GM21786 (cell line): Measurements from ENCODE around the gene ZBTB8B.
"Not testable (repeated sequence)": the region's sequence is repeated elsewhere in the genome, so short reads cannot be mapped to it uniquely, and the experiment has no call there.

Experiments used
- ATAC-seq: cut with Tn5 transposase; IDR thresholded peaks from one replicate; pipeline ENCODE4 v1.9.1; 2021; ENCODE audit not compliant: unreplicated experiment

ZBTB8B gene

DNA sequence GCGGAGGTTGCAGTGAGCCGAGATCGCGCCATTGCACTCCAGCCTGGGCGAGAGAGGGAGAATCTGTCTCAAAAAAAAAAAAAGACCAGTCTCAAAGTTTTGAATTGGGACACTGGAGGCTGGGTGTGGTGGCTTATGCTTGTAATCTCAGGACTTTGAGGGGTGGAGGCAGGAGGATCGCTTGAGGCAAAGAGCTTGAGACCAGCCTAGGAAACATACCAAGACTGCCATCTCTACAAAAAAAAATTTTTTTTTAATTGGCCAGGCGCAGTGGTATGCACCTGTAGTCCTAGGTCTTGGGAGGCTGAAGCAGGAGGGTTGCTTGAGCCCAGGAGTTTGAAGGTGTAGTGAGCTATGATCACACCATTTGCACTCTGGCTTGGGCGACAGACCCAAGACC lies 3.9 kb downstream of the ZBTB8B start:
- no peak for ATAC-seq

DNA sequence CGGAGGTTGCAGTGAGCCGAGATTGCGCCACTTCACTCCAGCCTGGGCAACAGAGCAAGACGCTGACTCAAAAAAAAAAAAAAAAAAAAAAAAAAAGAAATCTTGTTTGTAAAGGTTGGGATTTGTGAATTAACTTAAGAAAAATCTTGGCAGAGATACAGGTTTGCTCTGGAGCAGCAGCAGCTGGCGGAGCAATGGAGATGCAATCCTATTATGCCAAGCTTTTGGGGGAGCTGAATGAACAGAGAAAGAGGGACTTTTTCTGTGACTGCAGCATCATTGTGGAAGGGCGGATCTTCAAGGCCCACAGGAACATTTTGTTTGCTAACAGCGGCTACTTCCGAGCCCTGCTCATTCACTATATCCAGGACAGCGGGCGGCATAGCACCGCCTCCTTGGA lies 5.6 kb downstream of the ZBTB8B start:
- no peak for ATAC-seq

DNA sequence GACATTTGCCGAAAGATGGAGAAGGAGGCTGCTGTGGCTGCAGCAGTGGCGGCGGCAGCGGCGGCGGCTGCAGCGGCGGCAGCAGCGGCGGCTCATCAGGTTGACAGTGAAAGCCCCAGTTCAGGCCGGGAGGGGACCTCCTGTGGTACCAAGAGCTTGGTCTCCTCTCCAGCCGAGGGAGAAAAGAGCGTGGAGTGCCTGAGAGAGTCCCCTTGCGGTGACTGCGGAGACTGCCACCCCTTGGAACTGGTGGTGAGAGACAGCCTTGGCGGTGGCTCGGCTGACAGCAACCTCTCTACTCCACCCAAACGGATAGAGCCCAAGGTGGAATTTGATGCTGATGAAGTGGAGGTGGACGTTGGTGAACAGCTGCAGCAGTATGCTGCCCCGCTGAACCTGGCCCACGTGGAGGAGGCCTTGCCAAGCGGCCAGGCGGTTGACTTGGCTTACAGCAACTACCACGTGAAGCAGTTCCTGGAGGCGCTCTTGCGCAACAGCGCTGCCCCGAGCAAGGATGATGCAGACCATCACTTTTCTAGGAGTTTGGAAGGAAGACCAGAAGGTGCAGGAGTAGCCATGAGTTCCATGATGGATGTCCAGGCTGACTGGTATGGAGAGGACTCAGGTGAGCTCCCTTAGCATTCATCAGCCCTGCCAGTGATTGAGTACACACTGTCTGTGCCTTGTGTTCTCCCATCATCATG lies 6.3 kb downstream of the ZBTB8B start:
- ATAC-seq: no peak

DNA sequence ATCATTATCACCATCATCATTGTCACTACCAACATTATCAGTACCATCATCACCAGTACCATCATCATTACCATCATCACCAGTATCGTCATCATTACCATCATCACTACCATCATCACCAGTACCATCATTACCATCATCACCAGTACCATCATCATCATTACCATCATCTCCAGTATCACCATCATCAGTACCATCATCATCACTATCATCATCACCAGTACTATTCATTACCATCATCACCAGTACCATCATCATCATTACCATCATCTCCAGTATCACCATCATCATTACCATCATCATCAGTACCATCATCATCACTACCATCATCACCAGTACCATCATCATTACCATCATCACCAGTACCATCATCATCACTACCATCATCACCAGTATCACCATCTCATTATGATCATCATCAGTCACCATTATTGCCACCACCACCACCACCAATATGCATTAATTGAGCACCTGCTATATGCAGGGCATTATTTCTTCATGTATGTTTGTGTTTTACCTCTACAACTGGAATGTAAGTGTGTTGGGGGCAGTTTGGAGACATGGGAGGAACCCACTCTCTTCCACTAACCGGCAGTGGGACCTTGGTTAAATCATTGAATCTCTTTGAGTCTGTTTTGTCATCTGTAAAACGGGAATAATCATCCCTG lies 7.0 kb downstream of the ZBTB8B start:
- no peak for ATAC-seq

DNA sequence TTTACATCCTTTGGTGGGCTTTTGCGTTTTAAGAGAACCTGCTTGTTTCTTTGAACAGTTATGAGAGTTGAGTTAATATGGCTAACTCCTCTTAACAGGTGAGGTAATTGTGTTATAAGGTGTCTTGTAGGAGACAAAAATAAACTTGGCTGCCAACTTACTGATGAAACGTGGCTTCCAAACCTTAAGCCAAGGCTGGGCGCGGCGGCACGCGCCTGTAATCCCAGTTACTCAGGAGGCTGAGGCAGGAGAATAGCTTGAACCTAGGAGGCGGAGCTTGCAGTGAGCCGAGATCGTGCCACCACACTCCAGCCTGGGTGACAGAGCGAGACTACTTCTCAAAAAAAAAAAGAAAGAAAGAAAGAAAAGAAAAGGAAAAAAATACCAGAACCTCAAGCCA lies 8.1 kb downstream of the ZBTB8B start:
- not testable (repeated sequence) for ATAC-seq

DNA sequence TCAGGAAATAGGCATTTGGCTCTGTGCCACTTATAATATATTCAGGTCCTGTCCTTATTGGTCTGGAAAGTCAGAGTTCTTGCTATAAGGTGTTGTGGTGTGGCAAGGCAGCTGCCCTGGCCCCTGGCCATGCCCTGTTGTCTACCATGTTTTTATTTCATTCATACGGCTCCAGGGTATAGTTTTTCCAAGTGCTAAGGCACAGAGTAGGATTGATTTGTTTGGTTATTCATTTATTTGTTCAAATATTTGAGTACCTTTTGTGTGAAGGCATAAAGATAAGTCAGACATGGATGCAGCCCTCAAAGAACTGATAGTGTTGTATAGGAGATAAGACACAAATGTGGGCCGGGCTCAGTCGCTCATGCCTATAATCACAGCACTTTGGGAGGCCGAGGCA lies 10.1 kb downstream of the ZBTB8B start:
- no peak for ATAC-seq

DNA sequence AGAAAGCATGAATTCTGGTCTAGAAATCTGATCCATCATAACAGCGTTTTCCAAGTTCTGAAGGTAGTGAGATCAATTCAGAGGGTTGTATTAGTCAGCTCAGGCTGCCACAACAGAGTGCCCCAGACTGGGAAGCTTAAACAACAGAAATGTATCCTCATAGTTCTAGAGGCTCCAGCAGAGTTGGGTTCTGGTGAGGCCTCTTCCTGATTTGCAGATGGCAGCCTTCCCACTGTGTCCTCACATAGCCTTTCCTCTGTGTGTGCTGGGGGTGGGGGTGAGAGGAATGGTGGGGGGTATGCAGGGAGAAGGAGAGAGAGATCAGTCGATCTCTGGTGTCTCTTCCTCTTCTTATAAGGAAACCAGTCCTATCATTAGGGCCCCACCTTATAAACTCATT lies 15.1 kb downstream of the ZBTB8B start:
- no peak for ATAC-seq

DNA sequence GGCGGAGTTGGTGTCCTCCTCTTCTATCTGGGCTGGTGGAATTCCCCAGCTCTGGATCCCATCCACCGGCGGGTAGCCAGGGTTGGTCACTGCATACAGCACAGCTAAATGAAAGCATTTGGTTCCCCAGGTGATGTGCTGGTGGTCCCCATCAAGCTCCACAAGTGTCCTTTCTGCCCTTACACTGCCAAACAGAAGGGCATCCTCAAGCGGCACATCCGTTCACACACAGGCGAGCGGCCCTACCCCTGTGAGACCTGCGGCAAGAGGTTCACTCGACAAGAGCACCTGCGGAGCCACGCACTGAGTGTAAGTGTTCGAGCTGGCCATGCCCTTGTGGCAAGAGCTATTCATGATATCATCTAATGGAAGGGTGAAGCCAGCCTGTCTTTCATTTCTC lies 15.9 kb downstream of the ZBTB8B start:
- ATAC-seq: no peak

DNA sequence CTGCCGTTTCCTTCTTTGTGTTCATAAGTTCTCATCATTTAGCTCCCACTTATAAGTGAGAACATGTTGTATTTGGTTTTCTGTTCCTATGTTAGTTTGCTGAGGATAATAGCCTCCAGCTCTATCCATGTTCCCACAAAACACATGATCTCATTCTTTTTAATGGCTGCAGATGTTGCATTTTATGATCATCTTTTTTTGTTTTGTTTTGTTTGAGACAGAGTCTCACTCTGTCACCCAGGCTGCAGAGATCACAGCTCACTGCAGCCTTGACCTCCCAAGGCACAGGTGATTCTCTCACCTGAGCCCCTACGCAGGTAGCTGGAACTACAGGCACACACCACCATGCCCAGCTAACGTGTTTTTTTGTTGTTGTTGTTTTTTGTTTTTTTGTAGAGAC lies 16.9 kb downstream of the ZBTB8B start:
- ATAC-seq: not testable (repeated sequence)

DNA sequence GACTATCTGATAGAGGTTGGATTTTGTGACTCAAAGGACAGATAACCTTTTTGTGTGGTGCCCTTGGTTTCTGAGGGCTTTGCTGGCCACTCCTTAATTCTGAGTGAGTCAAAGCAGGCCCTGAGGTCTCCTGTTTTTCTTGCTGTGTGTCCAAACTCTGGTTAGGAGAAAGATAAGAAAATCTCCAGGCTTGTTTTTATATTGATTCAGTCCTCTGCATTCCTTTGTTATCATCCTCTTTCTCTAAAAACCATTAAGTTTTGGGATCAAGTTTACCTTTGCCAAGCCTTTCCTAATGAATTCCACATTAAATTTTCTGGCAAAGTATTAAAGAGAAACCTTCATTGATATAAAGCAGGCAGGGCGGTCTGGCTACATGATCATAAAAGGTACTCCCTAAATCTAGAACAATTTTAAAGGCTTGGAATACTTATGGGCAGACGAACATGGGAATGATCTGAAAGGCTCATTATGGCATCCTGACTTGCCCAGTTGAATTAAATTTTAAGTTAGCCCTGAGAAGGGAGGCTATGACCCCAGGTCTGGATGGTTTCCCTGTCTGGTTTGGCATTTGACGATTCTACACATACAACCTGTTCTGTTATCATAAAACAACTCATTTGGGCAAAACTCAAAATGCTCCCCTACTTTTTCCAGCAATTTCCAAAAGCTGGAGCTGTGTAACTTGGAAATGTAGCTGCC lies 20.8 kb downstream of the ZBTB8B start:
- no peak for ATAC-seq

DNA sequence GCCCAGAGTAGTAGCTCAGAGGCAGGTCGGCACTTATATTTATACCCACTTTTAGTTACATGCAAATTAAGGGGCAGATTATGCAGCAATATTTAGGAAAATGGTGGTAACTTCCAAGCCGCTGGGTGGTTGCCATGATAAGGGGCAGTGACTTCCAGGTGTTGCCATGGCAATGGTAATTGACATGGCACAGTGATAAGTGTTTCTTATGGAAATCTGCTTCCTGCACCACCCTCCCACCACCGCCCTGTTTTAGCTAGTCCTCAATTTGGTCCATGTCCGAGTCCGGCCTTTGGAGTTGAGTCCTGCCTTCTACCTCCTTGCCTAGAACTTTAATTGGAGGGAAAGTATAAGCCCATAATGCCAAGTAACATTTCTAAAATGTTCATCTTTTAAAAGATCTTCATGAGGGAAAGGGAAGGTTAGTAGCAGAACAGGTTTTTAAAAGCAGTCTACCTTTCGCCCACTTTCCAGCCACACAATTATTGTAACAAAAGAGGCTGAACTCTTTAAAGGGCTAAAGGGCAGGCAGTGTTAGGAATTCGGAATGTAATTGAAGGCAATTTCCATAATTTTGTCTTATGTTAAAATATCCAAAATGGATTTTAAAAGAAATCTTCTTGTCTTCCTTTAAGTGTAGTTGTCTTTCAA lies 21.7 kb downstream of the ZBTB8B start:
- no peak for ATAC-seq

DNA sequence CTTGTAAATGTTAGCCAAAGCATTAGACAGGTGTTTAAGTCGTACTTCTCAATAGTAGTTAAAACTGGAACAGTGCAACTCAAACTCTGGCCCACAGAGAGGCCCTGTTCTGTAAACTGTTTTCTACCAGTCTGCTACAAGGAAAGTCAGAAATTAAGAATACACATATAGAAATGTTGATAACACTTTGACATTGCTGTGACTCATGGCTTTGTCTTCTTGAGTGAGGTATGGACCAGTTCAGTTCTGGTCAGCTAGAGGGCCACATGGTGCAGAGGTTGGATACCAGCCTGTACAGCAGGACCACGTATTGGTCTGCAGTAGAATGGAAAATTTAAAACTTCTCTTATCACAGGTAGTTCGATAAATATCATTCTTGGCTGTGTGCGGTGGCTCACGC lies 22.3 kb downstream of the ZBTB8B start:
- ATAC-seq: no peak

DNA sequence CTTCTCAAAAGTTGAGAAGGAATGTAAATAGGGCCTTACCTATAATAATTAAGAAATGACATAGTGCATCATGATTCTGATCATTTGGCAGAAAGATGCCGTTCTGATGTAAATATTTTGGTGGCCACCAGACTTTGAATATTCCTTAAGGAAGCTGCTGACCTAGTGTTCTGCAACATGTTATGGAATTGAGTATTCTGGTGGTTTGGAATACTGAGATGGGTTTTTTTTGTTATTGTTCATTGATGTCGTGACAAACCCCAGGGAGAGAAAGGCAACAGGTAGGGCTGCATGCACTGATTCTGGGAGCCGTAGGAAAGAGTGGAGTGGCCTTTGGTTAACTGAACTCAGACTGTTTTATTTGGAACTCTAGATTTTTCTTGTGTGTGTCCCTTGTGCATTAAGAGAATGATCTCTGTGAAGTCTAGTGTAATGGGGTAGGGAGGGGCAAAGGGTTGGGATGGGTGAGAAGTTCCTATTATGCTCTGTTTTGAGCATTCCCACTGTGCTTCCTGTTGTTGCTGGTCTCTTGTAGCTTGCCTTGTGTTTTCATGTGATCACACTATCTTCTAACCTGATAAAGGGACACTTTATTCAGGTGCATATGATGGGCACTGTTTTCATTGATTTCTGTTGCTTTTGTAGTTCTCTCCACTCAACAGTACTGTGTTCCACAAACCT lies 25.0 kb downstream of the ZBTB8B start:
- ATAC-seq: no peak

DNA sequence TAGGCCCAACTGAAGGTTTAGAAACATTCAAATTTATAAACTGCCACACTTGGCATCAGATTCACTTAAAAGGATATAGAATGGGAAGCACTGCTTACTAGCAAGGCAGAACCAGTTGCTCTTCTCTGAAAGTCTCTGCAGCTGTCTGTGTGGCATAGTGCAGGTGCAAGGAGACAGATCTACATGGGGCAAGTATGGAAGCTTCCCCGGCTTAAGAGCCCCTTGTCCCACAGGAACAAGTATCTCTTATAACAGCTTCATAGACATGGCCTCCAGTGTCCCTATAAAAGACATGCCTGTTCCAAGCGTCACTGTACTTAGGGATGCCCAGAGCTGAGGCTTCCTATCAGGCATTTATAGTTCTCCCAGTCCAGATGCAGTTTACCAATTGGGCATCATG lies 26.5 kb downstream of the ZBTB8B start:
- ATAC-seq: no peak

DNA sequence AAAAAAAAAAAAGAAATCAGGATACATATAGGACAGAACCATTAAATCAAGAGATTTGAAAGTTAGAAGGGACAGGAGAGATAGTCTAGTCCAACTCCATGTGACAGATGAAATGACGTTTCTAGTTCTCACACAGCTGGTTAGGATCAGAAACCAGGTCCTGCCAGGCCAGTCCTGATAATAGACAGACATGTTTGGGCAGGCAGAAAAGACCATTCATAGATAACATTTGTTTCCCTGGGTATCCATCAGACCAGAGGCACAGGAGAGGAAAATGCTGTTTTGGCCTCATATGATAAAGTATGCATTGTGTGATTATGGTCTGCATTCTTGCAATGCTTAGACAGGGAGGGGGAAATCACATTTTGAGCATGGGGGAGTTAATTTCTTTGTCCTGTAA lies 29.3 kb downstream of the ZBTB8B start:
- ATAC-seq: no peak

DNA sequence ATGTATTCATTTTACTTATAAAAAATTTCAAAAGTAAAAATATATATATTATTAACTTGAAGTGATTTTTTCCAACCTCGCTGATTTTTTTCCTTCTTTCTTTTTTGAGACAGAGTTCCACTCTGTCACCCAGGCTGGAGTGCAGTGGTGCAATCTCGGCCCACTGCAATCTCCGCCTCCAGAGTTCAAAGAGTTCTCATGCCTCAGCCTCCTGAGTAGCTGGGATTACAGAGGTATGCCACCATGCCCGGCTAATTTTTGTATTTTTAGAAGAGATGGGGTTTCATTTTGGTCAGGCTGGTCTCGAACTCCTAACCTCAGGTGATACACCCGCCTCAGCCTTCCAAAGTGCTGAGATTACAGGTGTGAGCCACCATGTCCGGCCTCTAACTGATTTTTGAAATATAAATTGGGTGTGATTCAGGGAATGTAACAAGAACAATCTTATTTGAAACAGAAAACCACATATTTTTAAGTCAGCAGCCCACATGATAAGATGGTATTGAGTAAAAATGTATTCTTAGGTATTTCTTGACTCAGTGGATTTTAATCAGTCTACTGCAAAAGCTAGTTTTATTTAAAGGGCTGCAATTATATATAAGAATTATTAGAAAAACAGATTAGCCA lies 30.0 kb downstream of the ZBTB8B start:
- no peak for ATAC-seq

DNA sequence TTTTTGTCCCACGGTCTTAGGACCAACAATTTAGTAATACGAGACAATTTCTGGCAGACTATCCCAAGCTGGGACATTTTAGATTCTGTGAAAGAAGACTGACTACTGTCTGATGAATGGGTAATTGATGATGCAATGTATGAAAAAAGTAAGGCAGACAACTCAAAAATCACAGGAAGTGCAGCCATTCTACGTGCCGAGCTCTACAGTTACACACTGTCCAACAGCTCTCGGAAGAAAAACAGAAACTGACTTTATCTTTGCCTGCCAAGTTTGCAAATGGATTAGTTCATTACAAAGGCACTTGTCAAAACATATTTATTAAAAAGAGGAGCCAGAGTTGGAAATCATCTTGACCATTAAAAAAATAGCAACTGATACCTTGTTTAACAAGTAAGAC lies 31.3 kb downstream of the ZBTB8B start:
- no peak for ATAC-seq

DNA sequence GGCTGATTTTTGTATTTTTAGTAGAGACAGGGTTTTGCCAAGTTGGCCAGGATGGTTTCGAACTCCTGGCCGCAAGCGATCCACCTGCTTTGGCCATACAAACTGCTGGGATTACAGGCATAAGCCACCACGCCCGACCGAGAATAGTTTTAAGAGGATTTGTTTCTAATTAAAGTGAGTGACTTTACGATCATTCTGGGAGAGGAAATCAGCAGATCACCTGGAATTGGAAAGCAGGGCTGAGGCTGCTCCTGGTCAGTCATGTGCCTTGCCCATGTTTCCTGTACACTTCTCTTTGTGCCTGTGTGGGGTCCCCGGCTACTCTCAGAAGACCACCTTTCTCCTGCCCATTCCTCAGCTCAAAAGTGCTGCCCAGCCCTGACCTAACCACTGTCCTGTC lies 33.9 kb downstream of the ZBTB8B start:
- no peak for ATAC-seq

DNA sequence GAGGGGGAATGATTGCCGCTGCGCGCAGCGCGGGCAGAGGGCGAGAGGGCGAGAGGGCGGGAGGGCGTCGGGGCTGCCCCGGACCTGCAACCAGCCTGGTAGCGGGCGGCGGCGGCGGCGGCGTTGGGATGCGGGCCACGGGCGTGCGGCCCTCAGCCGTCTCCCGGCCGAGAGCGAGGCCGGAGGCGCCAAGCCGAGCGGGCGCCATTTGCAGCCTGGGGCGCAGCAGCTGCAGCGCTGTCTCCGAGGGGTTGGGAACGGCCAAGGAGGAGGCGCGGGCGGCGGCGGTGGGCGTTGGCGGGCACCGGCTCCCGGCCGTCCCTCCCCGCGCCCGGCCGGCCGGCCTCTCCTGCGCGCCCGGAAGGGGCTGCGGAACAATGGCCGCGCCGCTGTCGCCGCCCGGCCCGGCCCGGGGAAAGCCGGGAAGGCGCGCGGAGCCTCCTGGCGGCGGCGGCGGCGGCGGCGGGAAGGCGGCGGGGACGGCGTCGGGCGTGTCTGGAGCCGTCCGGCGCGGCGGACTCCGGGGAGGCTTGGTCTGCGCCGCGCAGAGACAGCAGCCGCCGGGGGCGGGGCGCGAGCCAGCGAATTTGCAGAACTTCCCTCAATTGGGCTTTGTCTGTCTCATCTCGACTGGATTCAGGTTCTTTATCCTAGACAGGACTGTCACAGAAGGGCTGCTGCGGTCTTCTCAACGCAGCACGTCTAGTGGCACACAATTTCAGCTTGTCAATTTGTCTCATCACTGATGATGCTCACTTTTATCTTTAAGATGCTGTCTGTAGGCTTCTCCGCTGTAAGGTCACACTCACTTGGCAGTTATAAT lies 35.7 kb downstream of the ZBTB8B start:
- ATAC-seq: no peak

DNA sequence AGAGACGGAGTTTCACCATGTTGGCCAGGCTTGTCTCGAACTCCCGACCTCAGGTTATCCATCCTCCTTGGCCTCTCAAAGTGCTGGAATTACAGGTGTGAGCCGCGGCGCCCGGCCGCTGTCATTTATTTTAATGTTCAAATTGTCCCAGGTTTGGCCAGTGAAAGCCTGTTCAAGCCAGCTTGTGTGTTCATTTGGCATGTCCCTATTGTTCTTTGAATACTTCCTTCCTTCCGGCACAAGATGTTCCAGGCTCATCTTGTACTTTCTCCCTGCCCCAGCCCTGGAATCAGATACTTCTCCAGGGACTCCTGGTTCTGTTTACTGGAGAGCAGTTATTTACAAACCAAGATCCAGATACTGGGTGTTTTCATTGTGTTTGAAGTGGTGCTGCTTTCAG lies 37.0 kb downstream of the ZBTB8B start:
- no peak for ATAC-seq
